CD4-positive, alpha-beta T cell treated with Interleukin-15 for 1 hour (primary cell): ENCODE data around the gene PEX11B.
A peak's percentile ranks its signal among the peaks of the same experiment; 100 is the strongest.
"Not testable (repeated sequence)": the region's sequence is repeated elsewhere in the genome, so short reads cannot be mapped to it uniquely, and the experiment has no call there.

ENCODE experiments used
- DNase-seq: peaks from one replicate; pipeline ENCODE4 v3.0.0-alpha.2; 2020

PEX11B gene

GRCh38 chr1:145951526-145951925, 33.0 kb upstream of the PEX11B start:
- no peak for DNase-seq

DNA sequence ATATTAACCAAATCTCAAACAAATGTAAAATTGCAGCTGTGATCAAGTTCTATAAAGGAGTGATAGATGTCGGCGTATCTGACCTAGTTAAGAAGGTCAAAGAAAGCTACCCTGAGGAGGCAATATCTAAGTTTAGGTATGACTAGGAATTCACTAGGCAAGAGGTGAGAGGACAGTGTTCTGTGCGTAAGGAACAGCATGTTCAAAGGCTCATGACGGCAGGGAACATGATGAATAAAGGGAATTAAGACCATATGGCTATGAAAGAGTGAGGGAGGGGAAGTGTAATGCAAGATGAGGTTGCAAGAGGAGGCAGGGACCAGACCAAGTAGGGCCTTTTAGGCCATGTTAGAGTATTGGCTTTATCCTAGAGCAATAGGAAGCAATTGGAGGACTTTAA, 30.7 kb upstream of the PEX11B start:
- no peak for DNase-seq

- DNase-seq, result no peak
Observed at GRCh38 chr1:145947551-145947950, 29.0 kb upstream of the PEX11B start.

DNA sequence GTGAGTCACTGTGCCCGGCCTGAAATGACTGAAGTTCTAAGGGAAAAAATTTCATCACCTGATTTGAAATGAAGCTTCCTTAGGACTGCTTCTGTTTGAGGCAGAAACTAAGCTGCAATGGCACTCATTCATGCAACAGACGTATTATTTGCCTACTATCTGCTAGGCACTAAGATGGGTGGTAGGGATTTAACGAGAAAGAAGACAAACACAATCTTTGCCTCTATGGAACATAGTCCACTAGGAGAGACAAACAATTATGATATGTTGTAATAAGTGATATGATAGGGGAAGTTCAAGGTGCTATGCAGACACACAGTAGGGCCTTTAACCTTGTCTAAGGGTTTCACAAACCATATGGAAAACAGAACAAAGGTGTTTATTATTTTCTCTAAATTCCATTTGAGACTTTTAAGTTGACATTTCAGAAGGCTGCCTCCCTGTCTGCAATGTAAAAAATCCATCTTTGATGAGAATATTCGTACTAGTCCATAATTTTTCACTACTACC, 28.0 kb upstream of the PEX11B start:
- DNase-seq, result no peak

DNA sequence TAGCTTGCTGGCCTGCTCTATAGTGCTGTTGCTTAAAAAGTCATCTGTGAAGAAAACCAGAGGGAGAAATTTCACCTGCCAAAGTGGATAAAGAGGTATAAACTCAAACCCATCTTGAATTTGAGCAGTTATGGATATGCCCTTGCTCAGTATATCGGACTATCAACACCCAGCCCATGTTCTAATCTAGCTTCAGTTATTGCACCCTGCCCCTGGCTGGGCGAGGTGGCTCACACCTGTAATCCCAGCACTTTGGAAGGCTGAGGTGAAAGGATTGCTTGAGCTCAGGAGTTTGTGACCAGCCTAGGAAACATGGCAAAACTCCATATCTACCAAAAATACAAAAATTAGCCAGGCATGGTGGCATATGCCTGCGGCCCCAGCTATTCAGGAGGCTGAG, 26.0 kb upstream of the PEX11B start:
- DNase-seq, result no peak

- DNase-seq, result no peak
Observed at GRCh38 chr1:145942871-145943270, 24.4 kb upstream of the PEX11B start.

DNA sequence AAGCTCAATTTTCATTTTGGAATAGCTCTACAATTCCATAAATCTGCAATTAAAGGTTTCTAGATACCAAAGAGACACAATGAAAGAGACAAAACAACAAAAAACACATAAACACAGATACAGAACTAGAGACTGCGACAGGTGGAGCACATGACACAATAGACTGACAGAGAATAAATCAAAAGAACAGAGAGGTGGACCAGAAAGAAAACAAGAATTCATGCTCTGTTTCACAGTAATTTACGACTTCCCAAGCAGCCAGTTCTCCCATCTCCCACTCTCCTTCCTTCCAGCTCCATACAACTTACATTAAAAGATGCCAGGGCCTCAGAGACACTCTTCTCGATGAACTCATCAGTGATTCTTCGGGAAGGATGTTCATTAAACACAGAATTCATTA, 23.9 kb upstream of the PEX11B start:
- no peak for DNase-seq

- no peak for DNase-seq
Observed at GRCh38 chr1:145937436-145937835, 18.9 kb upstream of the PEX11B start.

- no peak for DNase-seq
Observed at GRCh38 chr1:145936247-145936646, 17.7 kb upstream of the PEX11B start.

DNA sequence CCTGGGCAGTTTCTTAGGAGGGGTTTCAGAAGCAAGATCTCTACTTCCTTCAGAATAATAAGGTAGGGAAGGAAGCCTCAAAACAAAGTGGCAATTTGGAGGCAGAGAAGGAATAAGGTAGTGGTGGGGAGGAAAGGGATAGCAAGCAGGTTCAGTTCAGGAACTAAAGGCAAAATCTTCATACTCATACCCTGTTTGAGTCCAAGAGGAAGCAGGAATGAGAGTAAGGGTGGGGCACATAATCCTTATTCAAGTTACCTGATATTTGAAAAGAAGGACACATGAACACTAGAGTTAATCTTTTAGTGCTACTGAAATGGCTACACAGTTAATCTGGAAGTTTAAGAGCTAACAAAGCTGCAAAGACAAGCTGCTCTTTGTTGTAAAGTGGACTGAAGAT, 17.2 kb upstream of the PEX11B start:
- no peak for DNase-seq

GRCh38 chr1:145932522-145933009, 14.0 kb upstream of the PEX11B start:
- DNase-seq, result peak; percentile 43

DNA sequence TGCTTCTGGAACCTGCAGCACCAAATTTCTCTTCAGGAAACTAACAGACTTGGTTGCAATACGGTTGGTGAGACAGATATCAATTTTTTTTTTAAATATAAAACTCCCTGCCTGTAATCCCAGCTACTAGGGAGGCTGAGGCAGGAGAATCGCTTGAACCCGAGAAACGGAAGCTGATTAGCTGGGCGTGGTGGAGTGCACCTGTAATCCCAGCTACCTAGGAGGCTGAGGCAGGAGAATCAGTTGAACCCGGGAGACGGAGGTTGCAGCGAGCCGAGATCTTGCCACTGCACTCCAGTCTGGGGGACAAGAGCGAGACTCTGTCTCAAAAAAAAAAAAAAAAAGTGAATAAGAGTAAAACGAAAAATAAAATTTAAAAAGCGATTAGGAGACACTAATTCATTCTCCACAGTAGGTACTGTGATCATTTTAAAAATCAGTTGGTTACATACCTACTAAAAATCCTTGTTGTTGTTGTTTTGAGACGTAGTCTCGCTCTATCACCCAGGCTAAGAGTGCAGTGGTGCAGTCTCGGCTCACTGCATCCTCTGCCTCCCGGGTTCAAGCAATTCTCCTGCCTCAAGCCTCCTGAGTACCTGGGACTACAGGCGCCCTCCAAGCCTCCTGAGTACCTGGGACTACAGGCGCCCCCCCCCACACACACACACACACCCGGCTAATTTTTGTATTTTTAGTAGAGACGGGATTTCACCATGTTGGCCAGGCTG, 9.6 kb upstream of the PEX11B start:
- no peak for DNase-seq

DNA sequence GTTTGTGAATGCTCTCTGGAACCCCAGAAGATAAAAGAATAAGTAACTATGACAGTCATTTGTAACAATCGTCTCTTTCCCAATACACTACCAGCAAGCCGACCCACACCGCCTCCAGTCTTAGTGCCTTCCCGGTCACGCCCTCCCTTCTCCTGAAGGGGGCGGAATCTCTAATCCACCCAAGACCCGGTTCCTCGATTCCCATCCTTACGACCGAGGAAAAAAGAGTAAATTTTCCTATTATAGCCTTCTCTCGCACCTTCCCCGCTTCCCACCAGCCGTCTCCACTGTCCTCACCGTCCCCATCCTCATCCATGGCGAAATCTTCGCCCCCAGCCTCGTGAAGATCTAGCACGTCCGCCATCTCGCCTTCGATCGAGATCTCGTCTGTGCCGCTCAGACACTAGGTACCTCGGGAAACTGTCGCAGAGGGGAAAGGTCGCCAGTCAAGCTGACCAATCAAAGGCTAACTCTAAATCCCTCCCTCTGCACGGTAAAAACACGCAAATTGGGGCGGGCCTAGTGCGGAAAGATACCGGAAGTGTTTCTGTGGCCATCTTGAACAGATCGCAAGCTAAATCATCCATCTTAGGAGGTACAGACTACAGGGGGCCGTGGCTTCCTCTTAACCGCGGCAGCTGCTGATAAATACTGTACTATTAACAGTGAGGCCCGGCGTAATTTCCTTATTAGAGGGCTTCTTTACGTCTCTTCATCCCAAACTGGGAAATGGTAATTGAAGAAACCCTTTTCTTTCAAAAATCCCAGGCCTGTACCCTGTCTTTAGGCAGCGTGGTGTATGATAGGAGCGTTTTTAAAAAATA, 8.8 kb upstream of the PEX11B start, which contains the start of gene RBM8A:
Gene RBM8A, minus strand, starts transcription at position 422 of the 824 bp plus-strand sequence. Its CDS starts 58 bp downstream, at position 364.
- DNase-seq, result peak; percentile 97

DNA sequence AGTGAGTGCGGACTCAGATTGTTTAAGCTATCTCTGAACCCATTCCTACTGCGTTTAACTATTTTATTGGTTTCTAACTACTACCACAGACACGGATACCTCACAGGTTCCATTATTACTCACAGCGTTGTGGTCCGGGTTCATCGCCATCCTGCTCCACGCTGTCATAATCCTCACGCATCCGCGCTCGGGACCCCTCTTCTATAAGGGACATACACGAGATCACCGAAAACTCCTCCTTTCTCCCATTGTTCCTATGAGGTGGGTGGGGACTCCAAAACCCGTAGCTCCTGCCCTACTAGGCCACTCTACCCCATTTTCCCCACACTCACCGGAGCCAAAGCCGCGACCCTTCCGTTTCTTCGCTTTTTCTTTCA, 8.2 kb upstream of the PEX11B start:
- no peak for DNase-seq

DNA sequence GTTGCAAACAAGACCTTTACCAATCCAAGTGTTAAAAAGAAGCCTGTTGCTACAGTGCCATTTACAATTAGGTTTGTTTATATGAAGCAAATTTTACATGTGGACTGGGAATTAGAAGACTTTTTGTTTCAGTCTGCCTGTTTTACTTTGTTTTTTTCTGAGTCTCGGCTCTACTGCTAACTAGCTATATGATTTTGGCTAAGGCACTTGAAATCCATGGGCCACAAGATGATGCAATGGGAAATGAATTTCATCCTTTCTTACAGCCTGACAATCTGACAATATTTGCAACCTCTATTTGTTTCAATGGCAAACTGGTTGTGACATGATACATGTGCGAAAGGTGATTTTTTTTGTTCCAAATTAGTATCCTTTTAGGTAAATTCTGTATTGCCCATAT, 3.7 kb upstream of the PEX11B start:
- no peak for DNase-seq

- DNase-seq, result not testable (repeated sequence)
Observed at GRCh38 chr1:145920297-145920696, 1.8 kb upstream of the PEX11B start.

DNA sequence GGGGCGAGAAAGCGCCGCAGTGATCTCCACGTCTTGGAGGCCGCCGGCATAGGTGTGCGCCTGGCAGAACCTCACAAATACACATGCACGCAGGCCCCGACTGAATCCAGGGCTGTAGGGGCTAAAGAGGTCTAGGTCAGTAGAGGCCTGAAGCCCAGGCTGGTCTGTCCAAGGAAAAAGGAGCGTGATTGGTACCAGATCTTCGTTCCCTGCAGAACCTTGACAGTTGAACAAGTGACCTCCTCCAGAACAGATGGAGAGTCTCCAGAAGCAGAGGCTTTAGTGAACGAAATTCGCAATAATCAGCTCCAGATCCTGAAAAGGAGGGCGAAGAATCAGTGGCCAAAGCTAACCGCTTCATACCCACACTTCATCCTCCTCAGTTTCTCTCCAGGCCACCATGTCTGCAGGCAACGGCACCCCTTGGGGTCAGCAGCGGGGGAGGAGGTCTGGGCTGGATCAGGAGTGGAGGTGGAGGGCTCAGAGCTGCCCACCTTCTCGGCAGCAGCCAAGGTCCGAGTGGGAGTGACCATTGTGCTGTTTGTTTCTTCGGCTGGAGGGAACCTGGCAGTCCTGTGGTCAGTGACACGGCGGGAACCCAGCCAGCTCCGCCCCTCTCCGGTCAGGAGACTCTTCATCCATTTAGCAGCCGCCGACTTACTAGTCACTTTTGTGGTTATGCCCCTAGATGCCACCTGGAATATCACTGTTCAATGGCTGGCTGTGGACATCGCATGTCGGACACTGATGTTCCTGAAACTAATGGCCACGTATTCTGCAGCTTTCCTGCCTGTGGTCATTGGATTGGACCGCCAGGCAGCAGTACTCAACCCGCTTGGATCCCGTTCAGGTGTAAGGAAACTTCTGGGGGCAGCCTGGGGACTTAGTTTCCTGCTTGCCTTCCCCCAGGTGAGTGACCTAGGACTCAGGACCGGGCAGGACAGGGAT, 749 bp upstream of the PEX11B start:
- peak; percentile 27 for DNase-seq

GRCh38 chr1:145917595-145917994, 922 bp downstream of the PEX11B start:
- DNase-seq, result no peak

DNA sequence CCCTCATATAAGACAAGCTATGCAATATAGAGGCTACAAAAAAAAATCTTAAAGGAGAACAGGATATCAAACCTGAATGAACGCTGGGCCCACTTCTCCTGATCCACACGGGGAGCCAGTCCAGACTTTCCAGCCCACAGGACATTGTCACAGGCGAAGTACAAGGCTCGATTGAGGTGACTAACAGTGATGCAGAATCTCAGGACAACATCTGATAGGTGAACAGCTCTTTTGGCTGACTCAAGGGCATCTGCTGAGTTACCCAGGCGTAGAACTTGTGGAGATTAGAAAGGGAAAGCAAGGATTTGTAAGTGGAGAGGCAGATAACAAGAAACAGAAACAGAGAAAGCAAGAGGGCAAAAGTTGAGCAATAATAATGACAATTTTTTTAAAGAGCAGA, 1.8 kb downstream of the PEX11B start:
- DNase-seq, result no peak

GRCh38 chr1:145912128-145912641, 6.3 kb downstream of the PEX11B start:
- no peak for DNase-seq

GRCh38 chr1:145908653-145909052, 9.9 kb downstream of the PEX11B start:
- no peak for DNase-seq

DNA sequence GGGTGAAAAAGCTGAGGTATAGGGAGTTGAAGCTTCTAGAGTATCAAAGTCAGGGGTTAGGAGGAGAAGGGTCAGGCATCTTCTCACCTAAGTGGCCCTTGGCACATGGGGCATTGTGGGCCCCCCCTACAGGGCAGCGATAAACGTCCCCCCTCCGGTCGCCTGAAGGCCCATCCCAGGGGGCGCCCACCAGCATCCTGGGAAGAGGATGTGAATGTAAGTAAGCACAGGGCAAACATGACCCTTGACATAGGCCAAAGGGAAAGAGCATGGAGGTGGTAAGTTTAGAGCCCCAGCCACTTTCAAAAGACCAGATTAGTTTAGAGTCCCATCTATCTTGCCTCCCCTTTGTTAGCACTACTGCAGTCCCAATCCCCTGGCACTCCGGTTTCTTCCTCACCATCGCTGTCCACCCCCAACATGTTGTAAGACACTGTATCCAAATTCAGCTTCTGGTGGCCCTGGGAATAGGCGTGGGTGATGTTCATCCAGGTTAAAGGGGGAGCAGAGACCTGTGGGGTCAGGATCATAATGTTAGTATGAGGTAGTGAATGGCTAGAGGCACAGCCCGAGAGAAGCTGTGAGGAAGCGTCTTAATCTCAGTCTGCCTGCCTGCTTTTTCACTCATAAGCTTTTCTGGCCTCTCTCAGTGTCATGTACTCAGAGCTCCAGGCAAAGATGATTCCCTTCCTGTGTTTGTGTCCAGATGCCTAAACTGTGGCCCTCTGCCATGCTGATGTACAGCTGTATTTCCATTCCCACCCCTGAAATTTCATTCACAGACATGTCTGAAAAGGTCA, 11.4 kb downstream of the PEX11B start:
- no peak for DNase-seq
